HG03175 (cell line): ENCODE measurements around the gene NF1.
"Not testable (repeated sequence)": the region's sequence is repeated elsewhere in the genome, so short reads cannot be mapped to it uniquely, and the experiment has no call there.

Experiments
- ATAC-seq: cut with Tn5 transposase; IDR thresholded peaks from one replicate; pipeline ENCODE4 v1.9.1; 2021; ENCODE audit warnings: mild to moderate bottlenecking, moderate library complexity; ENCODE audit not compliant: unreplicated experiment

The NF1 gene, protein sequence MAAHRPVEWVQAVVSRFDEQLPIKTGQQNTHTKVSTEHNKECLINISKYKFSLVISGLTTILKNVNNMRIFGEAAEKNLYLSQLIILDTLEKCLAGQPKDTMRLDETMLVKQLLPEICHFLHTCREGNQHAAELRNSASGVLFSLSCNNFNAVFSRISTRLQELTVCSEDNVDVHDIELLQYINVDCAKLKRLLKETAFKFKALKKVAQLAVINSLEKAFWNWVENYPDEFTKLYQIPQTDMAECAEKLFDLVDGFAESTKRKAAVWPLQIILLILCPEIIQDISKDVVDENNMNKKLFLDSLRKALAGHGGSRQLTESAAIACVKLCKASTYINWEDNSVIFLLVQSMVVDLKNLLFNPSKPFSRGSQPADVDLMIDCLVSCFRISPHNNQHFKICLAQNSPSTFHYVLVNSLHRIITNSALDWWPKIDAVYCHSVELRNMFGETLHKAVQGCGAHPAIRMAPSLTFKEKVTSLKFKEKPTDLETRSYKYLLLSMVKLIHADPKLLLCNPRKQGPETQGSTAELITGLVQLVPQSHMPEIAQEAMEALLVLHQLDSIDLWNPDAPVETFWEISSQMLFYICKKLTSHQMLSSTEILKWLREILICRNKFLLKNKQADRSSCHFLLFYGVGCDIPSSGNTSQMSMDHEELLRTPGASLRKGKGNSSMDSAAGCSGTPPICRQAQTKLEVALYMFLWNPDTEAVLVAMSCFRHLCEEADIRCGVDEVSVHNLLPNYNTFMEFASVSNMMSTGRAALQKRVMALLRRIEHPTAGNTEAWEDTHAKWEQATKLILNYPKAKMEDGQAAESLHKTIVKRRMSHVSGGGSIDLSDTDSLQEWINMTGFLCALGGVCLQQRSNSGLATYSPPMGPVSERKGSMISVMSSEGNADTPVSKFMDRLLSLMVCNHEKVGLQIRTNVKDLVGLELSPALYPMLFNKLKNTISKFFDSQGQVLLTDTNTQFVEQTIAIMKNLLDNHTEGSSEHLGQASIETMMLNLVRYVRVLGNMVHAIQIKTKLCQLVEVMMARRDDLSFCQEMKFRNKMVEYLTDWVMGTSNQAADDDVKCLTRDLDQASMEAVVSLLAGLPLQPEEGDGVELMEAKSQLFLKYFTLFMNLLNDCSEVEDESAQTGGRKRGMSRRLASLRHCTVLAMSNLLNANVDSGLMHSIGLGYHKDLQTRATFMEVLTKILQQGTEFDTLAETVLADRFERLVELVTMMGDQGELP (N-terminal part only)

DNA sequence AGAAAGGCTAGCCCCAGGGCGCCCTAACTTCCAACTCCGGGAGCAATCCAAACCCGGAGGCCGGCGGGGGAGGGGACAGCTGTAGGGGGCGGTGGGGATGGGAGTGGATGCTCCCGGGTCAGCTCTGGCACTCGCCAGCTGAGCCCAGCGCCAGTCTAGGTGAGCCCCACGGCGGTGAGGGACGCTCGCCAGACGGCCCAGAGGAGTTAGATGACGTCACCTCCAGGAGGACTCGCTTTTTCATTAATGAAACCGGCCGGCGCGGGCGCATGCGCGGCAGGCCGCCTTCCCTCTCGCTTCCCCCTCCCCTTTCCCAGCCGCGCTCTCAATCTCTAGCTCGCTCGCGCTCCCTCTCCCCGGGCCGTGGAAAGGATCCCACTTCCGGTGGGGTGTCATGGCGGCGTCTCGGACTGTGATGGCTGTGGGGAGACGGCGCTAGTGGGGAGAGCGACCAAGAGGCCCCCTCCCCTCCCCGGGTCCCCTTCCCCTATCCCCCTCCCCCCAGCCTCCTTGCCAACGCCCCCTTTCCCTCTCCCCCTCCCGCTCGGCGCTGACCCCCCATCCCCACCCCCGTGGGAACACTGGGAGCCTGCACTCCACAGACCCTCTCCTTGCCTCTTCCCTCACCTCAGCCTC lies at the start of gene NF1:
NF1 (plus strand) TSS at position 378 of the 636 bp plus-strand sequence. CDS start 333 bp downstream, outside the sequence.
- ATAC-seq, result peak; percentile 85

DNA sequence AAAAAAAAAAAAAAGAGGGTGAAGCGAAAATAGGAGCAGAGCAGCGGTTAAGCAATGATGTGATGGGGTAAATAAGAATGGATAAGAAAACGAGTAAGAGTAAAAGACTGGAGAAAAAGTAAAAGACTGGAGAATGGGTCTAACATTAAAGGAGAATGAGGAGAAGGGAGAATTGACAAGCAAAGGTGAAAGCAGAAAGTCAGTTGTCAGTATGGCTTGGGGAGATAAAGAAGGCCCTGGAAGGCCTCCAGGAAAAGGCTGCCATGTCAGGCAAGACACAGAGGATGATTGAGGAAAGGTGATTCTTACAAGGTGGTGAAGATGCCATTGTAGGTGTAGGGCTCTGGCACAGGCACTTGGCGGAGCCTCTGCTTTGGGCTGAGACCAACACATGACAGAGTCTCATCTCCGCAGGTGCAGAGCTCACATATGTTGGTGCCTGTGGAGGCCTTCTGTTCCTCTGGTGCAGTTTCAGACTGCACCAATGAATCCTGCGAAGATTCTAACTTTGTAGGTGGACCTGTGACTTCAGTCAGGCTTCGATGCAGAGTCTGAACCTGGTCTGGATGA lies 47.8 kb upstream of the NF1 start:
- ATAC-seq, result not testable (repeated sequence)

DNA sequence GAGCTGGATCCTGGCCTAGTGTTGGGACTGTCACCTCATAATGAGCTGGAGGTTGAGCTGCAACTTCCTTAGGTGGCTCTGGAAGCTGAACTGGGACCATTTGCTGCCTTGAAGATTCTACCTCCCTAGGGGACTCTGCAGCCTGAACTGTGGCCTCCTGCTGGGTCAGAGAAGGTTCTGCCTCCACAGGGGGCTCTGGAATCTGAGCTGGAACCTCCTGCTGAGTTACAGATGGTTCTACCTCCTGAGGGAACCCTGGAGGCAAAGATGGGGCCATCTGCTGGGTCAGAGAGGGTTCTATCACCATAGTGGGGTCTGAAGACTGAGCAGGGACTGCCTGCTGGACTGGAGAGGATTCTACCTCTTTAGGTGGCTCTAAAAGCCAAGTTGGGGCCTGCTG lies 46.6 kb upstream of the NF1 start:
- no peak for ATAC-seq

DNA sequence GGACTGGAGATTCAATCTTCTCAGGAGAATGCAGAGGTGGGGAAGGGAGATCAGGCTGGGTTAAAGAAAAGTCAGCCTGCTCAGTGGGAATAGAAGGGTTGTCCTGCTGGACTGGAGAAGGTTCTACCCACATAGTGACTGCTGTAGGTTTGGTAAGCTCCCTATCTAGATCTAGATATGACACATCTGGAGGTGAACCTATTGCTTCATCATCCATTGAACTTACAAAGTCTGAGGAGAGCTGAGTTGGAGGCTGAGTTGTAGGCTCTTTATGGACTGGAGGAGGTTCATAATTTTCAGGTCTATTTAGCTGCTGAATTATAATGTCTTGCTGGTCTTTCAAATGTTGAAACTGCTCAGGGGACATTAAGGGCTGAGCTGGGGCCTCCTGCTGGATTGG lies 46.0 kb upstream of the NF1 start:
- no peak for ATAC-seq

DNA sequence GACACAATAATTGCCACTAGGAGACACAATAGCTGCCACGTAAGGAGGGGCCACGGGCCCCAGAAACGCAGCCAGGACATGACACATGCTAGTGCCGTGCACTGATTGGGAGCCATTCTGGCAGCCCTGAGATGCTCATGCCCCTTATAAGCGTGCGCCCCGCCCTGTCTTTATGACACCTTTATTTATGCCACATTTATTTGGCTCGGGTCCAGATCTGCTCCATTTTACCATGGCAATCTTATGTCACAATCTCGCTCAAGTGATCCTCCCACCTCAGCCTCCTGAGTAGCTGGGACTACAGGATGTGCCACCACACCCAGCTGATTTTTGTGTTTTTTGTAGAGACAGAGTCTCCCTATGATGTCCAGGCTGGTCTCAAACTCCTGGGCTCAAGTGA lies 43.8 kb upstream of the NF1 start:
- ATAC-seq, result no peak

DNA sequence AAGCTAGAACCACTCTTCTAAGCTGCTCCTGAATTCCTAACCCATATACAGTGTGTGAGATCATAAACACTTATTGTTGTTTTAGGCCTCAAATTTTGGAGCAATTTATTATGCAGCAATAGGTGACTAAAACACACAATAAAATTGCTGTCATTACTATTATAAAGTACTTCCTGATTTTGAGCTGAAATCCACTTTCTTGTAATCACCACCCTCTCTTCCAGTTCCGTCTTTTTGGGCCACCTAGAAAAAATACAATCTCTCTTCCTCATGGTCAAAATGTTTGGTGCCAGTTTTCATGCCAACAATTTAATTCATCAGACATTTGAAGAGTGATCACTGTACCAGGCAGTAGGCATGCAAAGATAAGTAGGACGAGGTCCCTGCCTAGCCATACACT lies 43.3 kb upstream of the NF1 start:
- ATAC-seq, result no peak

DNA sequence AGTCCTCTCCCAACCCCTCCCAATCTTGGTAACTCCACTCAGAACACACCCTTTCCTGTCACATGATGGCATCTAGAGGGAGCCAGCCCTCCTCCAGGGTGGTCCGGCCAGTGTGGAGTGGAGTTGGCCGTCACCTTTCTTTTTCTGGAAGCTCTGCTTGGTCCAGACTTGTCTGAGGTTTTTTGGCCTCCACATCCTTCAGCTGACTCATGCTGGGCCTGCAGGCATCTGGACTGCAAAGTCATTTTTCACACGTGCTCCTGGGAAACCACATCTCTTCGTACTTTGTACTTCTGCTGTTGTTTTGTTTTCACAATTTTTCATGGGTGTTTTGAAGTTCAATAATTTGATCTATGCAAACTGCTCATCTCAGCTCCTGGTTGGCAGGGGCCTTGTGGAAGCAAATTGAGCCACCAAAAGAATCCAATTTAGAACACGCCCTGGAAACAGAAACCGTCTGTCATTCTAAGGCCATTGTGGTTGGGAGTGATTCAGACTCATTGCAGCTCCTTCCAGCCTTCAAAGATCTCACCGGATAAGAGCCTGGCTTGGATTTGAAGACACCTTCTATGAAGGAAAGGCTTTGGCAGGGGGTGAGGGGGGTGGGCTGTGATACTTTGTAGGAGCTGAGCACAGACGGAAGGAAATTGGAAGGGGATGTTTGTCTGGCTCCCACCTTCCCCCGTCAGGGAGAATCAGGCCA lies 42.4 kb upstream of the NF1 start:
- ATAC-seq, result no peak

DNA sequence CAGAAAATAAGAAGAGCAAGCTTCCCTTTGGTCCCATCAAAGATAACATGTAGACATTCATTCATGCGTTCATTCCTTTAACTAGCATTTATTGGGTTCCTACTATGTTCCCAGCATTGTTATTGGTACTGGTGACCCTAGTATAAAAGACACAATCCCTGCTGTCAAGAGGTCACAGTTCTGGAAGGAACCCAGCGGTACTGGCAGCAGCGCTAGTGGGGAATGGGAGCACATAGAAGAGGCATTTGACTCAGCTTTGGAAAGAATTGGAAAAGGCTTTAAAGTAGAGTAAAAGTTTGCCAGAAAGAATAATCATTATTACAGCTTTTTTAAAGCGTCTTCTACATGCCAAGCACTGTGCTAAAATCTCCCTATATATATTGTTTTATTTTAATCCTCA lies 41.7 kb upstream of the NF1 start:
- no peak for ATAC-seq

DNA sequence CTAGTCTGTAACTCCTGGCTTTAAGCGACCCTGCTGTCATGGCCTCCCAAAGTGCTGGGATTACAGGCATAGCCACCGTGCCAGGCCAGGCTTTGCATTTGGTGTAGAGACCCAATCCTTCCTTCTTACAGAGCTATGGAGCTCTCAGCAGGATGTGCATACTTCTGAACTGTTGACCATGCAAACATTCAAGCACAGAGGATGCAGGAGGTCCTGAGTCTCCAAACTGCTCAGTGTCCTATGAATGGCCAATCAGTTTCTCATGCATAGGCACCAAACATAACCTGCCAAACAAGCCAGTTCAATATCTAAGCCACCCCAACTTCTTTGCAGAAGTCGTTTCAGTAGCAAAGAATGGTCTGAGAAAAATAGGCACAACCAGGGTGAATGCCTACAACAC lies 40.0 kb upstream of the NF1 start:
- no peak for ATAC-seq

DNA sequence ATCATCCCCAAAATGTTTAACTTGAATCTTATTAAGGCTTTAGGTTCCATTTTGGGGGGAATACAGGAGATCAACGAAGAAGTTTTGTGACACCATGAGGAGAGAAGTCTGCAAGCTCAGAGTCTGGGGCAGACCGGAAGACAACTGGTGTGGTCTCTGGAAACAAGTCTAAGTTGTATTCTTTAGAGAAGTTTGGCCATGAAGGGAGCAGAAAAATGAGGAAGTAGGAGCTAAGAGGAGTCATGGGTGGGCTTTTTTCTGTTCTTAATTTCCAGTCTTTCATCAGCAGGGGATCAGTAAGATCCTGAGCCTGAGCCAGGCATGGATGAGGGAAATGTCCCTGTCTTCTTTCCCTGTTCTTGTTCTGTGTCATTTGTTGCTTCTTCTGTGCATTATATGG lies 35.8 kb upstream of the NF1 start:
- no peak for ATAC-seq

DNA sequence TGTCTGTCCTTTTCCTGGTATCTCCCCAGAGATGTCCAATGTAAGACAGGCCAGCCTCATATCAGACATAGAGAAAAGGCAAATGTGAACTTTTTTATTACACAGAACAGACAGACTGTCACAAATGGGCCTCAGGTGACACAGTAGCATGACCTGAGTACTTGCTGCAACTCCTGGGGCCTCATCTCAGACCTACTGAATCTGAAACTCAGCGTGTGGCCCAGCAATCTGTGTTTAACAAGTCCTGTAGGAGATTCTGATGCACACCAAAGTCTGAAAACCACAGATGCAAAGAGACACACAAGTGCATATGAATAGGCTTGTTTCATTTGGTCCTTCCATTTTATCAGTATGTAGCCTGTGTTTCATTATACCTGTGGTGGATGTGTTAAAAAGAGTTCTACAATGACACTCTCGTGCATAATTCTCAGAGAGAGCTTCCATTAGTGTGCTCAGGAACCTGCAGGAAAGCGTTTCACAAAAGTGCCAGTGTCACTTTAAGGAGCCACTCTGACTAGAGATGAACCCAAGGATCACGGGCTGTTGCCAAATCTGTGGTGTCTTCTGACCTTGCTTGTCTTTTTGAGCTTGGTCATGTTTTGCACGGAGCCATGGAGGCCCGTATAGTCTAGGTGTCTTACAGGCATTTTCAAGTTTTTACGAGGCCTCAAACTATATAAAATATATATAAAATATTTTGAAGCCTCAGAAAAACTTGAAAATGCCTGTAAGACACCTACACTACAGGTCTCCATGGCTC lies 33.8 kb upstream of the NF1 start:
- ATAC-seq, result no peak

DNA sequence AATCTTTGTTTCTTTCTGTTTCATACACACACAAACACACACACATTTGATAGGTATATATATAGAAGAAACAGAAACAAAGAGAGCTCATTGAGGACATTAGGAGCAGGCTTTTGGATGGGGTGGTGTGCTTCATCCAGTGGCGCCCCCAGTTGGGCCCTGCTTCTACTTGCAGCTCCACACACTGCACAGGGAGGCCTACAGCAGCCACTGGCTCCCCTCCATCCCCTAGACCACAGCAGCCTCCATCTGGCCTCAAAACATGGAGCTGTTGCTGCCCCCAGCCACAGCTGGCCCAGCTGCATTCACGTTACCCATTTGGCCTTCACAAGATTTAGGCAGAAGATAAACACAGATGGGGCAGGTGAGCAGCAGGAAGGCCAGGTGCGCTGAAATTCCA lies 33.1 kb upstream of the NF1 start:
- no peak for ATAC-seq

DNA sequence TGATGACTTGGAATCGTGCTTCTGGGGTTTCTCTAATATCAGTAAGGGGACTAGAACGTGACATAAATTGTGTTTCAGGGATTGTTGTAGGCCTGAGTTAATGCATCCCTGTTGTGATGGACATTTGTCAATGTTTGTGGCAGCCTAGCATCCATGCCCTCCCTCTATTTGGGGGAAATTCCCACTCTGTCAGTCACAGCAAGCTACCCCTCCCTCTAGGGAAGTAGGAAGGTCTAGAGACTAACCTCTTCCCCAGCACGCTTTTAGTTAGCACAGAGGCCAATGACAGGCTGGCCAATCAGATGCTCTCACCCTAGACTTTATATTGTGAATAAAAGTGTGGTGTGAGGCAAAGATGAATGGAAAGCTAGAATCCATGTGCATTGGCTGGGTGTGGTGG lies 32.4 kb upstream of the NF1 start:
- no peak for ATAC-seq

DNA sequence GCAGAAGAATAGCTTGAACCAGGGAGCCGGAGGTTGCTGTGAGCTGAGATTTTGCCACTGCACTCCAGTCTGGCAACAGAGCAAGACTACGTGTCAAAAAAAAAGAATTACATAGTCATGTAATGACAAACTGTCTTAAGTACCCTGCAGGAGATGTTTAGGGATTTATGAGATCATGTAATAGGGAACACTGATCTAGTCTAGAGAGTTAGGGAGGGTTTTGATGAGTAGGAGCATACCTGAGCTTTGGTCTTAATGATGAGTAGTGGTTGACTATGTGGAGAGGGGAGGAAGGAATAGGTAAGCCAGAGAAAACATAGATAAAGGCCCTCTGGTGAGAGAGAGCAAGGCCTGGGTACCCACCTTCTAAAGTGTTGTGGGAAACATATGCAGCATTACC lies 30.1 kb upstream of the NF1 start:
- ATAC-seq, result no peak

DNA sequence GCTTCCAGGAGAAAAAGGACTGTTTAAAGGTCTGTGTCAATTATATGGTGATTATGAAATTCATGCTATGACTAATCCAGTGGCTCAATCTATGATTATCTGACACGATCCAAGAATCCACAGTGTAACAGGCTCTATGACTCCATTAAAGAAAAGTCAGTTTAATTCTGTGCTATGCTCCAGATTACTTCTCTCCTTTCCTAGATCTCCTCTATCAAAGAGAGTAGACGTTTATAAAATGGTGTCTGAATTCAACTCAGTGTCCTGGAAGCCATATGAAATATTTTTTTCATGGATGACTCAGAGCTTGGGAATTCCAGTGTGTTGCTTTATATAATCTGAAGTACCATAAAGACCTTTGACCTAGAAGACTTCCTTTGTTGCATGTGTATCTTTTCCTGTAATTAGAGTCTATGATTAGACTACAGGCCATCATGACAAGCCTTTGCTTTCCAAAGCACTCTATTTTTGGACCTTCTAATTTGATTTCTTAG lies 27.0 kb upstream of the NF1 start:
- ATAC-seq, result no peak

DNA sequence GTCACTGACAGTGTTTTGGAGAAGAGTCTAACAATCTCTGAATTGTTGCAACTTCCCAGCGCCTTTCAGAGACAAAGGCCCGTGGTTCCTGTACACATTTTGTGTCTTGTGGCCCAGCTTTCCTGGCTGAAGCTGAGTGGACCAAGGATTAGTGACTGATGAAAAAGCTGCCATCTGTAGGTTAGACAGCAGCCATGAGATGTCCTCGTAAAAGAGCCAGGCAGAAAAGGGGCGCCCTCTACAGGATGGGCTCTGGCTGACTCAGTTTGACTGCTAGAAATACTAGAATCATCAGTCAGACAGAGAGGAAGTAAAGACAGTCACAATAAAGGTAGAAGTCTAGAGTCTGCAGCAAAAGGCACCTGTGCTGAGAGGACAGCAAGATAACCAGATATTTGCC lies 26.5 kb upstream of the NF1 start:
- no peak for ATAC-seq

DNA sequence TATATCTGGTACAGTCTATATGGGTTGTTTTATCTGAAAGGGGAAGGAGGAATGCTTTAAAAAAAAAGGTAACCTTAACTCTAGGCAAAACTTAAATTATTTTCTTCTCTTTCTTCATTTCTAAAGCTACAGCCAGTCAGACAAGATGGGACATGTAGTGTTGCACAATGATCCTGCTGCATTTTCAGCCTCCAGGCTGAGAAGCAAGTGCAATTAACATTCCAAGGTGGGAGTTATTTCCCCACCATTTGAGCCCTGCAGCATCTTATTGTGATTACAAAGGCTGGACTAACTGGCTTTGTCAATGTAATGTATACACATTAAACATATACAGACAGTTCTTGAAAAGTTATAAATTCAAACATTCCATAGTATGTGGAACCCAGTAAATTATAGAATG lies 22.6 kb upstream of the NF1 start:
- ATAC-seq, result no peak

DNA sequence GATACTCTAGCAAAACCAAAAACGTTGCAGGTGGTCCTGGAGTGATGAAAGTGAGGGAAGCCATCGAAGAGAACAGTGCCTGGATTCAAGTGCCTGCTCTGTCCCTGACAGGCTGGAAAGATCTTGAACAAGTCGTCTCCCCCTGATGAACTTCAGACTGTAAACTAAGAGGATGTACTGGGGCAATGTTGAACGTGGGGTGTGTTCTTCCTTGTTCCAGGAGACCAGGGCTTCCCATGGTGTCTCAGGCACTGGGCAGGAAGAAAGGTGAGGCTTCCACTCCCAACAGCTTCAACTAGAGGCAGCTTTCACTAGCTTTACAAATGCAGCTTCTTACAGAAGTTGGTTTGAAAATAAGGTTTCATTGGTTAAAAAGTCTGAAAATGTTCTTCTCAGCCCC lies 21.4 kb upstream of the NF1 start:
- no peak for ATAC-seq
